Renal pelvis (tissue), 4 donors: Measurements from ENCODE around the gene RERE. TPM values are rescaled to one million over a fixed set of nuclear protein-coding genes. Genes with fewer than 3 reads are reported as not detected.

Experiments
- DNase-seq: peaks from one replicate; pipeline ENCODE4 v3.0.0-alpha.2; 2013
- polyA plus RNA-seq, 3 donors: library from polyadenylated mRNA; unstranded; fragments of 120-200 nt; gene quantifications; one replicate each; pipeline ENCODE4 v1.2.1, GENCODE V29; 2013; ENCODE audit not compliant: insufficient read length in 3 of 3

RERE gene
- polyA plus RNA-seq, 3 donors, result 142 to 161 (median 146) TPM

GRCh38 chr1:8333246-8333987, 484.0 kb downstream of the RERE start:
- DNase-seq, result no peak

GRCh38 chr1:8332806-8333205, 484.6 kb downstream of the RERE start:
- no peak for DNase-seq

DNA sequence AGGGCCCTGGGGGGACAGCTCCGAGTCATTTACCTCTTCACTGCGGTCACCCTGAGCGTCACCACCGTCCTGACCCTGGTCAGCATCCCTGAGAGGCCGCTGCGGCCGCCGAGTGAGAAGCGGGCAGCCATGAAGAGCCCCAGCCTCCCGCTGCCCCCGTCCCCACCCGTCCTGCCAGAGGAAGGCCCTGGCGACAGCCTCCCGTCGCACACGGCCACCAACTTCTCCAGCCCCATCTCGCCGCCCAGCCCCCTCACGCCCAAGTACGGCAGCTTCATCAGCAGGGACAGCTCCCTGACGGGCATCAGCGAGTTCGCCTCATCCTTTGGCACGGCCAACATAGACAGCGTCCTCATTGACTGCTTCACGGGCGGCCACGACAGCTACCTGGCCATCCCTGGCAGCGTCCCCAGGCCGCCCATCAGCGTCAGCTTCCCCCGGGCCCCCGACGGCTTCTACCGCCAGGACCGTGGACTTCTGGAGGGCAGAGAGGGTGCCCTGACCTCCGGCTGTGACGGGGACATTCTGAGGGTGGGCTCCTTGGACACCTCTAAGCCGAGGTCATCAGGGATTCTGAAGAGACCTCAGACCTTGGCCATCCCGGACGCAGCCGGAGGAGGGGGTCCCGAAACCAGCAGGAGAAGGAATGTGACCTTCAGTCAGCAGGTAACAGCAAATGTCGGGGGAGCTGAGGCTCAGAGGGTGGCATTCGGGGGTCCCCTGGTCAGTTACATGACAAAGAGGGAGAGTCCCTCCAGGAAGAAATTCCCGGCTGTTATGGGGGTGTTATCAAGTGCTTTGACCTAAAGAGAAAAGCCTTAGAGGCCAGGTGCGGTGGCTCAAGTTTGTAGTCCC, 486.9 kb downstream of the RERE start:
- DNase-seq, result no peak

DNA sequence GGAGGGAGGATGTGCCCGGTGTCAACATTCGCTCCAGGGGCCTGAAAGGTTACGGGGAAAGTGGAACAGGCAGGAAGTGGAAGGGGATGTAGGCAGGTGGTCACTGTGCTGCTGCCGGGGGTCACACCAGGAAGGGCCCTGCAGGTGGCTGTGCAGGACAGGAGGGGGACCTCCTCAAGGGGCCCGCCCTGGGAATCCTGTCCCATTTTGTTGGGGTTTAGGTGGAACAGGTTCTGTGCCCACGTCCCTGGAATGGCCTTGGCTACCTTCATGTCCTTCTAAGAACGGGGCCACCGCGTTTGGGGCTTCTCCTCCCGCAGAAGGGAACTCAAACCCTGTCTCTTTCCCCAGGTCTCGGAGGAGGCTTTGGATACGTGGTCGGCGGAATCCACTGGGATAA, 487.6 kb downstream of the RERE start:
- DNase-seq, result no peak

DNA sequence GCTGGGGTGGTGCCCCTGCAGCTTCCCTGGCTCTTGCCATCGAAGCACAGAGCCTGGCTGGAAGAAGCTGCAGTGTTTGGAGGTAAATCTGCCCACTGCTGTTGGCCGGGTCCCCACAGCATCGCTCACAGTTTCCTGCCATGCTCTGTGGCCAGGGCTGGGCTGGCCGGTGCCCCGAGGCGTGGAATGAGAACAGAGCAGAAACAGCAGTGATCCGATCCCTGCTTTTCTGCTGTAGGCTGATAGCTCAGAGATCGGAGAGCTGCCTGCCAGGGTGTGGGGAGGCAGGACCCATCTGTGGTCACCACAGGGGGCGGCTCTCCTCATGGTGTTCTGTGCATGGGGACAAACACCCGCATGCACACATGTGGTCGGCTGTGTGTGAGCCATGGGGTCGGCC, 488.0 kb downstream of the RERE start:
- DNase-seq, result no peak

DNA sequence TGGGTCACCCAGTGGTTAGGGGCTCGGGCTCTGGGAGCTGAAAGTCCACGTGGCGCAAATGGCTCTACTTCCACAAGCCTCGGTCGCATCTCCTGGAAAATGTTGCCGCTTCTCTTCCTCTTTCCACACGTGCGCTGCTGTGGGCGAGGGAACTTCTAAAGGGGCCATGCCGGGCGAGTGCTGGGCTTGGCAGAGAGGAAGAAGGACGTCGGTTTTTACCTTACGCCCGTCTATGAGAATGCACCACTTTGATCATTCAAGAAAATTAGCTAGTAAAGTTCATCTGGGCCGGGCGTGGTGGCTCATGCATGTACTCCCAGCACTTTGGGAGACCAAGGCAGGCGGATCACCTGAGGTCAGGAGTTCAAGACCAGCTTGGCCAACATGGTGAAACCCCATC, 489.2 kb downstream of the RERE start:
- DNase-seq, result no peak

DNA sequence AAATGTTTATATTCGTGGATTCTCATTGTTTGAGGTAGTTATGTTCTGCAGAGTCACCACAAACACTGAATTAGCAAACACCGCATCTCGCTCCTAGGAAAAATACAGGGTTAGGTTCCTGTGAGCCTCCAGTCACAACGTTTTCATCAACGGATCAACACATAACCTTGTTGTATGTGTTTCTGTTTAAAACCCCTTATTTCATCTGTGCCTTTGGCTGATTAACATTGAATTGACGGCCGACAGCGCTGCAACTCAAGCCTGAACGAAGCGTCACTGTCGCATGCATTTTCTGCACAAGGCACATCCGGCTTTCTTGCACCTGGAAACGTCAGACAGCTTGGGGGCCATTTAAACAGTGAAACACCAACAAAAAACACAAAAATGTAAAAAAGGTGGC, 491.2 kb downstream of the RERE start:
- DNase-seq, result no peak

- DNase-seq, result no peak
These were observed 491.7 kb downstream of the RERE start for GRCh38 chr1:8325771-8326170.

GRCh38 chr1:8324176-8324810, 493.1 kb downstream of the RERE start:
- DNase-seq, result no peak

GRCh38 chr1:8323706-8324105, 493.7 kb downstream of the RERE start:
- no peak for DNase-seq

DNA sequence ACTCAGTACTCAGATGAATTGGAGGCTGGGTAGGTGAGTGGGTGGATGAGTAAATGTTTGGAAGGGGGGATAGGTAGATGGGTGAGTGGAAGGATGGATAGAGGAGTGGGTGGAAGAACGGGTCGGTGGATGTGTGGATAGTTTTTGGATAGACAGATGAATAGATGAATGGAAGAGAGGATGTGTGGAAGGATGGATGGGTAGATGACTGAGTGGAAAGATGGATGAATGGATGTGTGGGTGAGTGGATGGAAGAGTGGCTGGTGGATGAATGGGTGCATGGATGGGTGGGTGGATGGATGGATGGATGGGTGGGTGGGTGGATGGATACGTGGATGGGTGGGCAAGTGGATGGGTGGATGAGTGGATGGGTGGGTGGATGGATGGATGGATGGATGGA, 495.8 kb downstream of the RERE start:
- DNase-seq, result no peak

- no peak for DNase-seq
These were observed 499.0 kb downstream of the RERE start for GRCh38 chr1:8318436-8318835.

GRCh38 chr1:8317647-8318381, 499.6 kb downstream of the RERE start, which contains the start of gene SLC45A1:
Gene SLC45A1 (plus strand): TSS chr1:8318114. CDS start chr1:8324330, 6,216 bp downstream.
- DNase-seq, result peak; percentile 55

DNA sequence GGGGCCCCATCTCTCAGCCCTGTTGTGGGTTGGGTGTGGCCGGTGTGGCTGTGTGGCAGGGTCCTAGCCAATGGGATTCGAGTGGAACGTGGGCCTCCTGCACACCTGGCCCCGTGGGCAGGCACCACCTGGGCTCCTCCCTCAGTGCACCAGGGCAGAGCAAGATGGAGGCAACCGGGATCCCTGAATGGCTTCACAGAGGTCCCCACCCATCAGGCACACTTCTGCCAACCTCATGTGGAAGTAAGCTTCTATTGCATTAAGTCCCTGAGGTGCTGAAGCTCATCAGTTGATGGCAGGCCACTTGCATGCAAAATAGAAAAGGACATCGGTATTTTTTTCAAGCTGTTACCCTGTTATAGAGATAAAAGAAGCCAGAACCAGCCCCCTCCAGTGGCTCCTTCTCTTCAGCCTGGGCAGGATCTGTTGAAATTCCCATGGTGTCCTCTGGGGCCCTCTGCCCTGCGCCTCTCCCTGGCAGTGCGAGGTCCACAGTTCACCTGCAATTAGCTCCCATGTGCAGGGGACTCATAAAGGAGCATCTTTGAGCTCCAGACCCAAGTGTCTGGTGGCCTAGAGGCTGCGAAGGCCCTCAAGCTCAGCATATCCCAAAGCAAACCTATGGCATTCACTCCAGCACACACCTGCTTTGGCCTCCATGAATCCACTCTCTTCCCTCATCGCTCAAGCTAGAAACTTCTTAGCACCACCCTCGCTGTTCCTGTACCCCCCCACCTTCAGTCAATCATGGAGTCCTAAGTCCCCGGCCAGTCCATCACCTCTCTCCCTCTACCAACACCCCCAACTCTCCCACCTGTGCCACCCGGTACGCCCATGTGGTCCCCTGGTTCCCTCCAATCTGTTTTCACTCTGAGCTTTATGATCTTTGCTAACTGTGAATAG, 501.6 kb downstream of the RERE start:
- no peak for DNase-seq

- DNase-seq, result peak; percentile 76
These were observed 502.8 kb downstream of the RERE start for GRCh38 chr1:8314346-8315280.

DNA sequence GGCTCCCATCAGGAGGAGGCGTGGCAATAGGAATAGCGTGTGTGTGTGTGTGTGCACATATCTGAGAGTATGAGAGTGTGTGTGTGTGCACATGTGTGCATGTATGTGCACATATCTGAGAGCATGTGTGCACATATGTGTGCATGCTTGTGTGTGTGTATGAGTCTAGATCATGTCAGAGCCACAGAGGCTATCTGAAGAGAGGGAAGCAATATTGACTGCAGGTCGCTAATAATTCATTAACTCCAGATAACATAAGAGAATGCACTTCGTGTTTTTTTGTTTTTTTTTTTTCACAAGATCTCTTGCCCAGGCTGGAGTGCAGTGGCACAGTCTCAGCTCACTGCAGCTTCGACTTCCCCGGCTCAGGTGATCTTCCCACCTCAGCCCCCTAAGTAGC, 504.2 kb downstream of the RERE start:
- DNase-seq, result no peak

GRCh38 chr1:8312235-8313218, 504.9 kb downstream of the RERE start:
- DNase-seq, result no peak

DNA sequence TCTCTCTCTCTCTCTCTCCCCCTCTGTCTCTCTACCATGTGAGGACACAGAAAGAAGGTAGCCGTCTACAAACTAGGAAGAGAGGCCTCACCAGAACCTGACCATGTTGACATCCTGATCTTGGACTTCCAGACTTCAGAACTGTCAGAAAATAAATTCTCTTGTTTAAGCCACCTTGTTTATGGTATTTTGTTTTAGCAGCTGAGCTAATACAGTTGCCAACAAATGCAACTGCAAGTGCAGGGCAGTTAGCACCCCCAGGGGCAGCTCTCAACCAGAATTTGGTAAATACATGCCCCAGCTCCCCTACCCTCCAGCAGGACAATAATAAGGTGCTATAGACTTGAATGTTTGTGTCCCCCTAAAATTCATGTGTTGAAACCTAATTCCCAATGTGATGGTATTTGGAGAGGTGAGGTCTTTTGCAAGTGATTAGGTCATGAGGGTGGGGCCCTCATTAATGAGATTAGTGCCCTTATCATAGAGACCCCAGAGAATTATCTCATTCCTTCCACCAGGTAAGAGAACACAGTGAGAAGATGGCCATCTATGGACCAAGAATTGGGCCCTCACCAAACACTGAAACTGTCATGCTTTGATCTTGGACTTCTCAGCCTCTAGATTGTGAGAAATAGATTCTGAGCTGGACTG, 506.2 kb downstream of the RERE start:
- no peak for DNase-seq
